Middle frontal gyrus (tissue), 1 donor: ENCODE results near the gene UNC93A.
"Not testable (repeated sequence)": the region's sequence is repeated elsewhere in the genome, so short reads cannot be mapped to it uniquely, and the experiment has no call there.

ENCODE experiments used
- DNase-seq: peaks from one replicate; pipeline ENCODE4 v3.0.0-alpha.2; 2015; ENCODE audit warnings: low spot score; ENCODE audit errors: extremely low spot score

Gene UNC93A

GRCh38 chr6:167270499-167271311 lies 20.4 kb upstream of the UNC93A start:
- DNase-seq = no peak

GRCh38 chr6:167272151-167272550 lies 19.0 kb upstream of the UNC93A start:
- no peak for DNase-seq

DNA sequence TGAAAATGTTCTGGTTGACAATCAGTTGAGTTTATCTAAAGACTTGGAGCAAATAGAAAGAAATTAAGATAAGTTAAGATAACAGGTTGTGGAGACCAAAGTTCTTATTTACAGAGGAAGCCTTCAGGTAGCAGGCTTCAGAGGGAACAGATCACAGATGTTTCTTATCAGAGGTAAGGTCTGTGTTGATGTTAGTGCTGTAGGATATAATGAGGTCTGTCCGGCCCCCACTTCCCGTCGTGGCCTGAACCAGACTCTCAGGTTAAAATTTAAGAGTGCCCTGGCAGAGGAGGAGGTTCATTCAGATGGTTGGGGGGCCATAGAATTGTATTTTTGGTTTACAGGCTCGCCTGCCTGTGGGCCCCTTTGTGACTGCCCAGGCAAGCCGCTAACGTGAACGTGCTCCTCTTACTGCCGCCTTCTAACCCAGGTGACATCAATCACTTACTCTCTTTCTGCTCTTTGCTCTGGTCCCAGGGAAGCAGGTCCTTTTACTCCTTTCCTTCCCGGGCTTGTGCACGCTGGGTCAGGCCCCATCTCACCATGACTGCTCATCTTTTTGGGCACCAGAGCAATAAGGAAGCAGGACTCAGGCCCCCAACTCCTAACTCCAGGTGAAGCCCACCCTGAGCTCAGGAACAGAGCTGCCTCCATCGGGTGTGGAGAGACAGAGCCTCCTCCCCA lies 18.3 kb upstream of the UNC93A start:
- no peak for DNase-seq

- no peak for DNase-seq
Measured at GRCh38 chr6:167274270-167274669, 16.8 kb upstream of the UNC93A start.

DNA sequence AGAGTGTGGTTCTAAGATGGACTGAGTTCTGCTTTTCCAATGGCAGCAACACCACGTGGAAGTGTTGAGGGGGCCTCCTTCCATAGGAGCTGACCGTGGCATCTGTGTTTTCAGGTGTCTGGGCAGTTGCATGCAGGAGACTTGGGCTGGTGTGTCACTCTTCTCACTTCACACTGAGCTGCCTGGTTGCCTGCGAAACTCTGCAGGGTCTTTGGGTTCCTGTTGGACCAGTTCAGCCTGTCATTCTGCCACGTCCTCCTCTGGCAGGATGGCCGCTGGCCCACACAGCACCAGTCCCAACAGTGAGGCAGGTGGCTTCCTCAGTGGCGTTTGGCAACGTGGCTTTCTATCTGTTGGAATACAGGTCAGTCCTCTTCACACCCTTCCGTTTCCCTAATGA lies 16.1 kb upstream of the UNC93A start:
- no peak for DNase-seq

DNA sequence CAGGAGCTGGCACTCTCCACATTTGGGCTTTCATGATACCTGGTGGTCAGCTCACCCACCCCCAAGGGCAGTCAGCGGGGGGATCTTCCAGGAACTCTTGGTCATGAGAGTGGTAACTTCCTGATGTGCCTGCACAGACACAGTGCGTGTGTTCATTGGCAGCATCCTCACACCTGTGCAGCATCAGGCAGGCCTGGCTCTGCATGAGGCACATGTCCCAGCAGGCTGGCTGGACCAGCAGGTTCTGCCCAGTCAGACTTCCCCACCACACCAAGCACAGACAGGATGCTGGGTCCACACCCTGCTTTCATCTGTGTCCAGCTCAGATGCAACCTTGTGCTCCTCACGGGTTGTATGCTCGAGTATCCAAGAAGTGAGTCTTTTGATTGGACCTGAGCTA lies 15.7 kb upstream of the UNC93A start:
- no peak for DNase-seq

DNA sequence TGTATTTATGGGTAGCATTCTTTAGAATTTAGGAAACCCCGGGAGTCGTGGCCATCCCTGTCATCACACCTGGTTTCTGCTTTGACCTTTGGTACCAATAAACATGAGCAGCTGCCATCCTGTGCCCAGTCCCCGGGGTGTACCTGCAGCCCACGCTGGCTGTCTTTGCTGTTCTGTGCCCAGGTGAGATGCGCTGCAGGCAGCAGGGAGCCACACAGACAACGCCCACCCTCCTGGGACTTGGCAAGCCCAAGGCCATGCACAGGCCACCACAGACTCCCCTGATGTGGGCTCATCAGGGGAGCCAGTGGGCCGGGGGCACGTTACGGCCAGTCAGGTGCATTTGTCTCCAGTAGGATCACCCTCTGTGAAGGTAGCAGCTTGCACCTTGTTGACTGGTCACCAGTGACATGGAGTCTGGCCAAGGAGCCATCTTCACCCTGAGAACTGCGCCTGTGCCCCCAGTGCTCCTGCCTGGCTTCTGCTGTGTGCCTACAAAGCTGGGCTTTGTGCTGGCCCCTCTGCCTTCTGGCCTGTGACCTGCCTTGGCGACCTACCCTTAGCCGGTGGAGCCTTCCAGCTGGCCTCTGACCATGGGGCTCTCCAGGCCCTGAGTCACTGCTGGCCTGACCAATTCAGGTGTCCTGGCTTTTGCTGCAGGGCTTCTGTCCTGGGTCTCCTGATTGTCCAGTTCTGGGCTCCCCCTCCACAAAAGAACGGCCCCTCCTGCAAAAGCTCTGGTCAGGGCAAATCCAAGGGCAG lies 14.2 kb upstream of the UNC93A start:
- no peak for DNase-seq

GRCh38 chr6:167278173-167278940 lies 12.8 kb upstream of the UNC93A start:
- DNase-seq = not testable (repeated sequence)

GRCh38 chr6:167279766-167280446 lies 11.2 kb upstream of the UNC93A start:
- DNase-seq = no peak

DNA sequence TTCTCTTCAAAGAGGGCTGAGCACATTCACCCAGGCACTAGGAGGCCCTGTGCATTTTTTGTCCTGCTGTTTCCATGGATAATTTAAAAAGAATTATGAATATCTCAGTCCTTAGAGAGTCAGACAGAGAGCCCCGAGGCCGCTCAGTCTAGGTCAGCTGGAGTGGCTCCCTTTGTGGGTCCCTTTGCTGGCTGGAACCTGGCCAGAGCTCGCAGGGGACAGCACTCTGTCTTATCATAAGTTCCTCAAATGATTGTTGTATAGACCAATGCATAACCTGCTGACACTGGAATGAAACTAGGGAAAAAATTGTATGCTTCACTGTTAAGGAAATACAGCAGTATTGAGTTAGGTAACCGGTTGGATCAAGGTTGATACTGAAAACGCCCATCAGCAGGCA lies 10.6 kb upstream of the UNC93A start:
- DNase-seq = not testable (repeated sequence)

DNA sequence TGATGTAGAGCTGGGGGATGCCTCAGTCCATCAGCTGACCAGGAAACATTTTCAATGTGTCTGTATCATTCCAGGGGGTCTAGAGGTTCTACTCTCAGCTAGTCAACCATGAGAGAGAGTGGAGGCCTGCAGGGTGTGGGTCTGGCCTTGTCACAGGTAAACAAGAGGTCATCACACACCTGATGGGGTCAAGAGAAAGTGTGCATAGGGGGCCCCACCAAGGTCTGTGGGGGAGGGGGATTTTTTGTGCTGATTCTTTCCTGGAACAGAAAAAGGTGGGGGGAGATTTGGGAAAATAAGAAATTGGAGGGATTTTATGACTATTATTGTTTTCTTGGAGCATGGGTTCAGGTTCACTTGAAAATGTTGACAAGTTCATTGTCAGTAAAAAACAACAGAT lies 8.9 kb upstream of the UNC93A start:
- DNase-seq = no peak

- not testable (repeated sequence) for DNase-seq
Measured at GRCh38 chr6:167284565-167284964, 6.5 kb upstream of the UNC93A start.

DNA sequence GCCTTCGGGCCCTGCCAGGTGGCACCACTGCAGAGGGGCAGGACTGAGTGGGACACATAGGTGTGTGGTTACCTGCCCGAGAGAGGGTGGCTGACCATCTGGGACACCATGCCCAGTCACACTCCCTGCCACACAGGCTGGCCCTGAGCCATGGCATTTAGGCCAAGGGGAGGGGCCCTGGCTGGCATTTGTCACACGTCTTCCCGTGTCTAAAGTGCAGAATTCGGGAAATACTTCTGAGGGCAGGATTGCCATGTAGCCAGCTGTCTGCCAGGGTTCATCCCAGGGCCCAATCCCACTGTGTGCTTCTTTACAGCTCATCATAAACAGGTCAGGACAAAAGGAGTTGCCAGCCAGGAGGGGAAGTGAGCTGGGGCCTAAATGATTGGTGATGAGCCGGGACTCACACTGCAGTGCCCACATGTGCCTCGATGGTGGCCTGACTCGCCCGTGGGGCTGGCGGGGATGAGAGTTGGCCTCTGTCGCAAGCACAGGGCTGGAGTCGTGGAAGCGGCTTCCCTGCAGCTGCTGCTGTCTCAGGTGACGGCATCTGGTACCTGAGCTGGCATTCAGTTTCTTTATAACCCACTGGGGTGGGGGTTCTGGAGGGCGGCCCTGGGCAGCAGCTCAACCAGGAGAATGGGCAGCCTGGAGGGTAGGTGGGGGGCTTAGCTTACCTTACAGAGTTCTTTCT lies 5.9 kb upstream of the UNC93A start:
- no peak for DNase-seq

DNA sequence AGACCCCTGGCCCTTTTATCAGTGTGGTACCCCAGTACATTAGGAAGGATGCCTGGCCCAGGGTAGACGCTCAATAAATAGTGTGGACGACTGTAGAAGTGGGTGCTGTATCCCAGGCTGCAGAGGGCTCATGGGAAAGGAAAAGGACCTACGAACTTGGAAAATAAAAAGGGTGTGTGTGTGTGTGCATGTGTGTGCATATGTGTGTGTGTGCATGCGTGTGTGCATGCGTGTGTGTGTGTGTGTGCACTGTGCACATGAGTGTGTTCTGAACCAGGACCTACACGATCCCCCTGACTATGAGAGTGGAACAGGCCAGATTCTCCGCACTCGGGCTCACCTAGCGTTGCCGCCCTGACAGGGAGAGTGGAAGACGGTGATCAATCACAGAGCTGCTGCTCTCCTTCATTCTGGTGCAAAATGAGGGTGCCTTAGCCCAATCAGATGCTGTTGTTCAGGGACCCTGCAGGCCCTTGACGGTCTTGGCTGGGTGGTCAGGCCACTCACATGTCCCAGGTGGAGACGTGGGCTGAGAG lies 3.5 kb upstream of the UNC93A start:
- no peak for DNase-seq

- not testable (repeated sequence) for DNase-seq
Measured at GRCh38 chr6:167288591-167289225, 2.4 kb upstream of the UNC93A start.

- not testable (repeated sequence) for DNase-seq
Measured at GRCh38 chr6:167289291-167289690, 1.8 kb upstream of the UNC93A start.

- no peak for DNase-seq
Measured at GRCh38 chr6:167291623-167292300, 647 bp downstream of the UNC93A start.

GRCh38 chr6:167292301-167293087 lies 1.4 kb downstream of the UNC93A start:
- DNase-seq = no peak
